PC-9 (cell line): ENCODE data around the gene NIPAL3. TPM values are rescaled to one million over a fixed set of nuclear protein-coding genes. Genes with fewer than 3 reads are reported as not detected.
A peak's percentile ranks its signal among the peaks of the same experiment; 100 is the strongest.

Experiments used
- BruUV-seq: library from RNA; stranded (reverse); fragments of 400-500 nt; replicated peaks from 2 replicates; lab custom pipeline; 2021; lab: Mats Ljungman, UMichigan
- CTCF ChIA-PET: fragments of 300-600 bp; sonication (Branson Sonifier 250); formaldehyde crosslinking; loops from one replicate; lab custom pipeline; 2022; ENCODE audit warnings: antibody characterized with exemption; lab: Charles Lee
- POLR2A ChIA-PET: fragments of 300-600 bp; sonication (Branson Sonifier 250); formaldehyde crosslinking; loops from one replicate; lab custom pipeline; 2022; ENCODE audit warnings: antibody characterized with exemption; ENCODE audit not compliant: unreplicated experiment; lab: Charles Lee
- DNase-seq, 2 experiments: peaks; one replicate each; pipeline versions ENCODE4 v3.0.0 to v3.0.0-alpha.2; 2015 to 2022; ENCODE audit warnings: mixed read lengths in 1 of 2
- H2AFZ ChIP-seq: fragments of 200-600 bp; sonication (generic); 2 replicates; pipeline ENCODE4 v1.8.1; 2017; ENCODE audit warnings: antibody characterized with exemption
- H3F3A ChIP-seq: fragments of 200-600 bp; sonication (generic); 2 replicates; pipeline ENCODE4 v1.8.1; 2017; ENCODE audit warnings: antibody characterized with exemption, mild to moderate bottlenecking, low read depth; ENCODE audit not compliant: insufficient read depth
- H3K27ac ChIP-seq: fragments of 200-600 bp; sonication (generic); 2 replicates; pipeline ENCODE4 v1.6.1; 2016; ENCODE audit warnings: mixed run types
- H3K27me3 ChIP-seq: fragments of 200-600 bp; sonication (generic); 2 replicates; pipeline ENCODE4 v1.6.1; 2016; ENCODE audit warnings: low read depth, mixed run types; ENCODE audit not compliant: insufficient read depth
- H3K36me3 ChIP-seq: fragments of 200-600 bp; sonication (generic); 2 replicates; pipeline ENCODE4 v1.6.1; 2016; ENCODE audit warnings: low read depth, mixed run types
- H3K4me1 ChIP-seq: fragments of 200-600 bp; sonication (generic); replicated peaks from 2 replicates; pipeline ENCODE4 v1.6.1; 2016; ENCODE audit warnings: mixed run types; ENCODE audit not compliant: insufficient read depth
- H3K4me2 ChIP-seq: fragments of 200-600 bp; sonication (generic); 2 replicates; pipeline ENCODE4 v1.6.1; 2017; ENCODE audit warnings: mixed run types
- H3K4me3 ChIP-seq: fragments of 200-600 bp; sonication (generic); 2 replicates; pipeline ENCODE4 v1.6.1; 2016; ENCODE audit warnings: mixed run types
- H3K79me2 ChIP-seq: fragments of 200-600 bp; sonication (generic); 2 replicates; pipeline ENCODE4 v1.6.1; 2017; ENCODE audit warnings: low read depth, mixed run types
- H3K9me2 ChIP-seq: fragments of 200-600 bp; sonication (generic); 2 replicates; pipeline ENCODE4 v1.8.1; 2017; ENCODE audit warnings: mild to moderate bottlenecking; ENCODE audit not compliant: insufficient read depth
- H3K9me3 ChIP-seq: fragments of 200-600 bp; sonication (generic); 2 replicates; pipeline ENCODE4 v1.8.1; 2016; ENCODE audit warnings: low read depth; ENCODE audit not compliant: insufficient read depth
- H4K20me1 ChIP-seq: fragments of 200-600 bp; sonication (generic); 2 replicates; pipeline ENCODE4 v1.8.1; 2017; ENCODE audit not compliant: insufficient read depth
- CTCF ChIP-seq: fragments of 200-600 bp; sonication (generic); conservative IDR thresholded peaks from 2 replicates; pipeline ENCODE4 v1.6.1; 2017; ENCODE audit warnings: mixed run types, antibody characterized with exemption, mild to moderate bottlenecking, moderate library complexity
- EZH2 ChIP-seq: fragments of 200-600 bp; sonication (generic); IDR thresholded peaks from 2 replicates; pipeline ENCODE4 v1.8.0; 2017; ENCODE audit warnings: antibody characterized with exemption, low read depth
- intact Hi-C: fragments of 100-400 bp; cut with micrococcal nuclease; formaldehyde crosslinking; loops from one replicate; pipeline ENCODE4 v1.10.0; 2022; ENCODE audit not compliant: unreplicated experiment
- total RNA-seq: library from RNA; stranded (reverse); gene quantifications from 2 replicates; pipeline ENCODE4 v1.2.3, GENCODE V29; 2021

NIPAL3 gene
- total RNA-seq, 1 experiment from 2014 or later, result 42.0 TPM

GRCh38 chr1:24392604-24392946 is 23.0 kb upstream of the NIPAL3 start:
- no peaks in the 10 kb centered on the region for H3K9me2 ChIP-seq
- CTCF ChIA-PET, result interaction anchor here (0.6 to 4.2 kb wide), 12 partner anchors 11 to 1532 kb away, joined by 3 to 43 read pairs (median 4); no protein-coding TSS in a partner anchor
- no peak overlapping the region for H2AFZ ChIP-seq
- TF ChIP-seq EZH2 (no peak), CTCF (peak; percentile 21; the same call in 1 of the 2 replicates)
- no peaks in the 10 kb centered on the region for H3K9me3 ChIP-seq
- H3K4me1 ChIP-seq, result peaks cover 8% of the 10 kb centered on the region
- intact Hi-C loops, result loop anchor here (5.0 kb wide), 1 partner anchor 850 kb away; no protein-coding TSS in a partner anchor
- H3K27me3 ChIP-seq, result no peaks in the 10 kb centered on the region
- H3K79me2 ChIP-seq, result no peaks in the 10 kb centered on the region
- H3K4me3 ChIP-seq, result no peak overlapping the region
- POLR2A ChIA-PET, result no interaction called here
- peaks cover 10% of the 10 kb centered on the region for H3F3A ChIP-seq
- no peaks in the 10 kb centered on the region for H3K36me3 ChIP-seq
- no peak overlapping the region for H3K27ac ChIP-seq
- no peak for DNase-seq
- no peaks in the 10 kb centered on the region for H4K20me1 ChIP-seq
- BruUV-seq, result no TSS peak
- no peak overlapping the region for H3K4me2 ChIP-seq

- Histone ChIP-seq H3K9me2 (no peaks in the 10 kb centered on the region), H4K20me1 (no peaks in the 10 kb centered on the region), H3K4me1 (peaks cover 8% of the 10 kb centered on the region), H3K4me2 (no peak overlapping the region), H3K9me3 (no peaks in the 10 kb centered on the region), H3K36me3 (no peaks in the 10 kb centered on the region), H3K79me2 (no peaks in the 10 kb centered on the region), H3K27ac (no peak overlapping the region), H3K27me3 (no peaks in the 10 kb centered on the region), H2AFZ (no peak overlapping the region), H3K4me3 (no peak overlapping the region), H3F3A (peaks cover 10% of the 10 kb centered on the region)
- ChIA-PET CTCF (interaction anchor here (0.6 to 4.2 kb wide), 9 partner anchors 10 to 243 kb away, joined by 3 to 43 read pairs (median 5); no protein-coding TSS in a partner anchor), POLR2A (no interaction called here)
- BruUV-seq, result no TSS peak
- DNase-seq, result no peak
- intact Hi-C loops, result loop anchor here (5.0 kb wide), 1 partner anchor 851 kb away; no protein-coding TSS in a partner anchor
- no peak for TF ChIP-seq CTCF
- no peak for TF ChIP-seq EZH2
Measured at GRCh38 chr1:24392982-24393650, 22.5 kb upstream of the NIPAL3 start.

GRCh38 chr1:24393892-24394291 is 21.7 kb upstream of the NIPAL3 start:
- Histone ChIP-seq H3K9me2 (no peaks in the 10 kb centered on the region), H4K20me1 (no peaks in the 10 kb centered on the region), H2AFZ (no peak overlapping the region), H3K9me3 (no peaks in the 10 kb centered on the region), H3K4me3 (no peak overlapping the region), H3K27ac (no peak overlapping the region), H3K36me3 (no peaks in the 10 kb centered on the region), H3K27me3 (no peaks in the 10 kb centered on the region), H3F3A (peaks cover 10% of the 10 kb centered on the region), H3K4me1 (peaks cover 8% of the 10 kb centered on the region), H3K79me2 (no peaks in the 10 kb centered on the region), H3K4me2 (no peak overlapping the region)
- intact Hi-C loops, result loop anchor here (5.0 kb wide), 1 partner anchor 852 kb away; no protein-coding TSS in a partner anchor
- TF ChIP-seq EZH2 (no peak), CTCF (no peak)
- ChIA-PET CTCF (interaction anchor here (0.6 to 4.2 kb wide), 5 partner anchors 9 to 244 kb away, joined by 3 to 43 read pairs (median 4); no protein-coding TSS in a partner anchor), POLR2A (no interaction called here)
- DNase-seq, result no peak
- no TSS peak for BruUV-seq
